NCI-H345 (cell line): Measurements from ENCODE around the gene LCN2.
"Not testable (repeated sequence)": the region's sequence is repeated elsewhere in the genome, so short reads cannot be mapped to it uniquely, and the experiment has no call there.

ENCODE experiments used
- DNase-seq: peaks from one replicate; lab custom pipeline; 2025; lab: John Stamatoyannopoulos, UW

LCN2 gene

GRCh38 chr9:128128836-128129590, 20.2 kb upstream of the LCN2 start:
- DNase-seq = no peak

- DNase-seq = not testable (repeated sequence)
Measured at GRCh38 chr9:128129976-128130590, 19.2 kb upstream of the LCN2 start.

- DNase-seq = not testable (repeated sequence)
Measured at GRCh38 chr9:128130651-128131050, 18.6 kb upstream of the LCN2 start.

GRCh38 chr9:128131346-128131745, 17.9 kb upstream of the LCN2 start:
- not testable (repeated sequence) for DNase-seq

GRCh38 chr9:128132139-128132538, 17.1 kb upstream of the LCN2 start:
- DNase-seq = not testable (repeated sequence)

- not testable (repeated sequence) for DNase-seq
Measured at GRCh38 chr9:128135561-128135960, 13.7 kb upstream of the LCN2 start.

GRCh38 chr9:128136816-128137793, 12.1 kb upstream of the LCN2 start:
- no peak for DNase-seq

GRCh38 chr9:128138001-128138400, 11.3 kb upstream of the LCN2 start:
- DNase-seq = no peak

GRCh38 chr9:128139621-128140020, 9.6 kb upstream of the LCN2 start:
- DNase-seq = no peak

GRCh38 chr9:128141604-128142003, 7.6 kb upstream of the LCN2 start:
- DNase-seq = no peak

GRCh38 chr9:128142061-128142460, 7.2 kb upstream of the LCN2 start:
- no peak for DNase-seq

- no peak for DNase-seq
Measured at GRCh38 chr9:128142596-128142995, 6.7 kb upstream of the LCN2 start.

GRCh38 chr9:128143525-128144238, 5.6 kb upstream of the LCN2 start:
- DNase-seq = no peak

- DNase-seq = no peak
Measured at GRCh38 chr9:128144239-128145181, 4.7 kb upstream of the LCN2 start.

- no peak for DNase-seq
Measured at GRCh38 chr9:128145536-128145935, 3.7 kb upstream of the LCN2 start.

- no peak for DNase-seq
Measured at GRCh38 chr9:128145951-128146351, 3.3 kb upstream of the LCN2 start.

- no peak for DNase-seq
Measured at GRCh38 chr9:128146591-128147120, 2.6 kb upstream of the LCN2 start.

- DNase-seq = no peak
Measured at GRCh38 chr9:128148509-128149000, 698 bp upstream of the LCN2 start.

GRCh38 chr9:128149951-128150593, 819 bp downstream of the LCN2 start:
- DNase-seq = no peak
